HG03571 (cell line): ENCODE results near the gene SPR.
"Not testable (repeated sequence)": the region's sequence is repeated elsewhere in the genome, so short reads cannot be mapped to it uniquely, and the experiment has no call there.

Source experiments
- ATAC-seq: cut with Tn5 transposase; IDR thresholded peaks from one replicate; pipeline ENCODE4 v1.9.1; 2021; ENCODE audit not compliant: unreplicated experiment

The SPR gene

DNA sequence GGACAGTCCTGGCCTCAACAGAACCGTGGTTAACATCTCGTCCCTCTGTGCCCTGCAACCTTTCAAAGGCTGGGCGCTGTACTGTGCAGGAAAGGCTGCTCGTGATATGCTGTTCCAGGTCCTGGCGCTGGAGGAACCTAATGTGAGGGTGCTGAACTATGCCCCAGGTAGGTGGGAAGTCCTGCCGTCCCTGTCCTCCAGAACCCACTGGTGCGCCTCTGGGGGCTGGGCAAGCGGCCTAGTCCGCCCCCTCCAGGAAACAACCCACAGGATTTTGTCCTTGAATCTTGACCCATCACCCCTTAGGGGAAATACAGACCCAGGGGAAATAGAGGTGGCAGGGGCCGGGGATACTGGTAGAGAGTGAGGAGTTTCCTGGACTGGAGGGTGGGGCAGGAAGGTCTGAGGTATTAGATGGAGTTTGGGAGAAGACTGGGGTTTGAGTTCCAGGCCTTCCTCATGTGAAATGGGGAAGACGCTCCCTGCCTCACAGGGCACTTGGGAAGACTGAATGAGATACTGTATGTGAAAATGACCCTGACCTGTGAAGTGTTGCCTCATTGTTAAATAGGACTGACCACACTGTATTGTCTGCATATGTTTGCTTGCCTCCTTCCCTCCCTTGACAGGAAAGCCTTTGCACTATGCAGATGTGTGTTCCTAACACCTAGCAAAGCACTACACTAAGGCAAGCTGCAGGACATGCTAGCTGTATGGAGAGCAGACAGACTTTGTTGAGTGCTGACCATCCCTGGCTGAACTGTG is 1.4 kb downstream of the SPR start:
- no peak for ATAC-seq

DNA sequence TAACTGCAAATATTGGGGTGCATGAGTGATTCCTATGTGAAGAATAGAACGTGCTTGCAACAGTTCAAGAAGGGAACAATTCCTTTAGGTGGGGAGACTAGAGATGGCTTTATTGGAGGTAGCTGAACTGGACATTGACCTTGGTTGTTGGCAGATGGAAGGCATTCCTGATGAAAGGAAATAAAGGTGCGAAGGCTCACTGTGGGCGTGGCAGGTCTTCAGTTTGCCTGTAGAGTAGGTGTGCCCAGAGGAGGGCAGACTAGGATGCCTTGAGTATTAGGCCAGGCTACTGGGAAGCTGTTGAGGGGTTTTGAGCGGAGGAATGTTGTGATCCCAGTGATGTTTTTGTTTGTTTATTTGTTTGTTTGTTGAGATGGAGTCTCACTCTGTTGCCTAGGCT is 2.8 kb downstream of the SPR start:
- no peak for ATAC-seq

DNA sequence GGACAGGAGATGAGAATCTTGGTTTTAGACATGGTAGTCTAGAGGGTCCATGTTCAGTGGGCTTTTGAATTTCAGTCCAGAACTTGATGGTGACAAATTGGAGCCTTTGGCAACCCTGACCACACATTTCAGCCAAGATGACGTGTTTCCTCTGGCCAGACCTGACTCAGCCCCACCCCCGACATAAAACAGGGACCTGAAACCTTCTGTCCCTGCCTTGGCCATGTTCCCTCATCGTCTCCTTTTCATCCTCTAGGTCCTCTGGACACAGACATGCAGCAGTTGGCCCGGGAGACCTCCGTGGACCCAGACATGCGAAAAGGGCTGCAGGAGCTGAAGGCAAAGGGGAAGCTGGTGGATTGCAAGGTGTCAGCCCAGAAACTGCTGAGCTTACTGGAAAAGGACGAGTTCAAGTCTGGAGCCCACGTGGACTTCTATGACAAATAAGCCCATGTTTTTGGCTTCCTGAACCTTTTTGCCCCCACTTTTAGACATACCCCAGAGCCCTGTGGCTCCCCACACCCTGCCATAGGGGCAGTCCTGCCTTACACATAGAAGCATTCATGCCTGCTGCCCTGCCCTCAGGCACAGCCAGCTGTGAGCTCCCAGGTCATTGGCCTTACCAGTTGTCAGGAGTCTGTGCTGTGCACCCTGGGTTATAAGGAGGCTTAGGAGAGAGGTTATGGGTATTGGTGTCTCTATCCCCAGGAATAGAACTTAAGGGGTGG is 4.0 kb downstream of the SPR start:
- no peak for ATAC-seq

DNA sequence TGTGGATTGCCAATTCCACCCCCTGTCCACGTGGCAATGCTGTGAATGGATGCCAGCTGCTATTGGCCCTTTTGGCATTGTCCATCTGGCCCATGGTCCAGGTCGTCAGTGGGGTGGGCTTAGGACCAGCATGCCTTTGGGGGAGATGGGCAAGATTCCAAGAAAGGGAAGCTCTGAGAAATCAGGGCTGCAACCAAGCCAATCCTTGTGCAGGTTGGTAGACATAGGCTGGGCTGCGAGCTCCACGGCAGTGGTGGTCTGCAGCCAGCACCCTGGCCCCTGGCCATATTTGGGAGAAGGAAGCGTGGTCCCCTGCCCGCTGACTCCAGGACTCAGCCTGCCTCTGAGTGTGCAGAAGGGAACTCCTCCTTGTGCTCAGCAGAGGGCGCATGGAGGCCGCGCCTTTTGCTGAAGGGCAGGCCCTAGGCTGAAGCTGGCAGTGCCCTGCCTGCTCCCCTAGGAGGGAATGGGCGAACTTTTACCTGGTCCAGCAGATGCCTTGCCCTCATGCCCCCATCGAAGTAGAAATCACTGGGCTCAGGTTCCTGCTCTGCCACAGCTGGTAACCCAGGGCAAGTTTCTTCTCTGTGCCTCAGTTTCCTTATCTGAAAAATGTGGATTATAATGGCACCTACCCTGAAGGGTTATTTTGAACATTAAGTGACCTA is 5.4 kb downstream of the SPR start:
- peak; percentile 68 for ATAC-seq

DNA sequence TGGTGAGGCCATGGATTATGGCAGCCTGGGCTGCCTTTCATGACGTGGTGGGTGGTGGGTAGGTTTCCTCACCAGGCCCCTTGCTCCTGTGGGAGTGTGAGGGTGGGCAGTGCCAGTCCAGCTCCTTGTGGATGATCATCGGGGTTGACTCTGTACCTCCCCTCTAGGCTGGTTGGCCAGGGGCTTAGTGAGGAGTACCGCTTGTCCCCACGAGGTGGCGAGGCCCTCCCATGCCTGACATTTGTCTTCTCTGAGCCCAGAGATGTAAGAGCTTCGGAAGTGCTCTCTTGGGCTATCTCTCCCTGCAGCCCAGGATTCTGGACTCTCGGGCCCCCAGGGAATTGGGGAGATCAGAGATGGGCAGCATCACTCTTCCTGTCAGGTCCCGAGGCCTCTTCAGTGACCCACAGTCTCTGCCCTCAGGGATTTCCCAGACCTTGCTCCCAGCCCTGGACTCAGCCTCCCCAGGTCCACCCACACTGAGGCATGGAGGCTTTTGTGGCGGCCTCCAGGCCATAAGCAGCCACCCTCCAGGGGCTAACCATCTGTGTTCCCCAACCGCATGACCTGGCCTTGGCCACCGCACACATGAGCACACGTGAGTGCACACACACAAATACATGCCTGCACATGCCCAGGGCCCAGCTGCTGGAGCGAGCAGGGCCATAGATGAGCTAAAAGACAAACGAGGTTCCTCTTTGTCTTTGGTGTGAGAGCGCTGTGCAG is 6.5 kb downstream of the SPR start:
- peak; percentile 53 for ATAC-seq

DNA sequence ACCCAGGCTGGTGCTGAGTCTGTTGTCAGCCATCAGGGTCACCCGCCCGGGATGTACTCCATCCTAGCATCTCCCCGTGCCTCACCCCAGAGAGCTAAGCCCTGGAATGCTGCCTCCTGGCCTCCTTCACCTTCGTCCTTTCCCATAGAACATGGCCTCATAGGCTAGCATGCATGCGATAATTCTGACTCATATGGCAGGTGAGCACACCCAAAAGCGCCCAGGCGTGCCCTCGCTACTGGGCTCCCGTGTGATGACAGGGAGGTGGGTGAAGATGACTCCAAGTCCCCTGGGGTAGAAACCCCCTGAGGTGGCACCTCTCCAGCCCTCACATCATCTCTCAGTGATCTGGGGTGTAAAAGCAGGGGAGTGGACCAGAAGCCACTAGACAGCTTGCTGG is 7.3 kb downstream of the SPR start:
- no peak for ATAC-seq

DNA sequence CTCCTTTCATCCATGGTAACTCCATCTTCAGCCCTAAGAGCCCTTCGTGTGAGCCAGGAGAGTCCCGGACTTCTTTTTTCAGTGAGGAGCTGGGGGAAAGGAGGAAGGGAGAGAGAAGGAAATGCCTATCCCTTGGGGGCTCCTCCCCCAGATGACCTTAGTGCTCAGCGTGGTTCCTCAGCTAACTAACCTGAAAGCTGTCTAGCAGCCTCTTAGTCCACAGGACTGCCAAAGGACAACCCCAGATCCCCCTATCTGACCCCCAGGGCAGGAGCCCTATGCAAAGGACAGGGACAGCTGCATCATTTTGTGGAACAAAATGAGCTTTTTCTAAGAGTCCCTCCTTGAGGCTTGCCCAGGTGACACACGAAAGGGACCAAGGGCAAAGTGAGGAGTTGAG is 7.9 kb downstream of the SPR start:
- no peak for ATAC-seq

DNA sequence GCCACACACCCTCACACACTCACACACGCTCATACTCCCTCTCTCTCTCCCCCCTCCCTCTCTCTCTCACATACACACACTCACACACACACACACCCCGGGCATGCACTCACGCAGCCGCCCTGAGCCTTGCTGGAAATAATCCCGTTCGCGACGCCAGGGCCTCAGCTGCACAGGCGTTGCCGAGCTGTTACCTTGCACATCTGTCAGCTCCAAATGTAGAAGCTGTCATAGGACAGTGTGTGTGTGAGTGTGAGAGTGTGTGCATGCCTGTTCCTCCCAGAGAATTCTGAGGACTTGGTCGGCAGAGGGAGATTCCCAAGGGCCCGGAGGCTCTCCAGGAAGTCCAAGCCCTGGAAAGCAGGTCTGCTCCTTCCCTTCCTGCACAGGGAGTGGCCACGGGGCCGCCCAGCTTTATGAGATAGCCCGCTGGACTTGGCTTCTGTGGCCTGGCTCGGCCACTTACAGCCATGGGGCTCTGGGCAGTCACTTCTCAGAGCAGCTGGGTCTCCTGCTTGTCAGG is 8.6 kb downstream of the SPR start:
- no peak for ATAC-seq

DNA sequence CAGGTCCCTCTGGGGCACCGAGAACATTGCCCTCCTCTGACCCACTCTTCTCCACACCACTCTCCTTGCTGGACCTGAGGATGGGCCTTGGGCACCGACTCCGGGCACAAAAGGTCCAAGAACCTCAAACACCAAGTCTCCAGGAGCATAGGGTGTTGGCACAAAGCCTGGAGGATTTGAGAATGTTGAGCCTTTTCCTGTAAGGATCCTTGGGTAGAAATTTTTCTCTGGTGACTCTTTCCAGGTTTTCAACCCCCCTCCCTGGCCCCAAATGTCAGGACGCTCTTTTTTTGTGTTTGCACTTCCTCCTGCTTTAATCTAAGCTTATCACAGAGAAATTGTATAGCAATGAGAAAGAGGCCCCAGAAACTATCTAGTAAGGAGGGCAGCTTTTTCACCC is 9.2 kb downstream of the SPR start:
- no peak for ATAC-seq

DNA sequence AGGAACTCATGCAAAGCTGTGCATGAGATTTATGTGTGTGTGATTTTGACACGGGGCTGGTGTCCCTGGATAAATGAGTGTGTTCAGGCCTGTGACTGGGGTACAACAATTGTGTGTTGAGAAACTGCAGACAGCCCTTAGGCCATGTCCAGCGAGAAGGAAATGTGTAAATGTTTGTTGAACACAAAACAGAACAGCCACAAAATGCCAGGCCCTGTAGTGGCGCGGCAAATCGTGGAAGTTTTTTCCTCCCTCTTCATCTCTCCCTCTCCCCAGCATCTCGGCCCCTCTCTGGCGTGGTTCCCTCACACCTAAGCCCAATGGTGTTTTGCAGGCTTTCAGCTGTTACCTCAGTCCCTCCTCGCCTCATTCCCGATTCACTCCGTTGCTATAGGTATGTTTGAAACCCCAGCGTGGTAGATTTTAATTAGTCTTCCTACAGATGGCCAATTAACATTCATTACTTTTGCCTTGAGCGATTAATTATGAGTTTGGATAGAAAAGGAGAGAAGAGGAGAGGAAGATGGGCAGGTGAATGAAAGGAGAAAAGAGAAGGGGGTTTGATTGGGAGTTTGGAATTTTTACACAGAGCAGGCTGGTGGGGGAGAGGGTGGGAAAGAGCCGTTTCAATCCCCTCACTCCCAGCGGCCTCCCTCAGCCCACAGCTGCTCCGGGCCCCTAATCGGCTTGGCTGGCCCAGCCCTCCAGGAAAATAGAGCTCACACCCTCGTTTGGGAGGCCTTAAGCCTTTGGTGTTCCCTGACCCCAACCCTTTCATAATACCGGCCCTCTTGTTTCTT is 10.8 kb downstream of the SPR start:
- no peak for ATAC-seq

DNA sequence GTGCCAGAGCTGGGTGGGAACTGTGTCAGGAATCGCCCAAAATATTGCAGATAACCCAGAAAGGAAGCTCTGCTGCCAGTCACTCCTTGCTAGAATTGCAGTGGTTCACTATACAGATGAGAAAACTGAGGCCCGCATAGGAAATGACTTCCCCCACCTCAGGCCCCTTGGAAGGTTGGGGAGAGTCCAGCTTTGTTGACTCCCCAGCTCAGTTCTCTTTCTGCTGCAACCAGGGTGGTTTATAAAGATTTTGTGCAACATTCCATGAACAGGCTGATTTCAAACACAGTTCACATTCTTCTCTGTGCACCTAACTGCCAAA is 11.3 kb downstream of the SPR start:
- no peak for ATAC-seq

DNA sequence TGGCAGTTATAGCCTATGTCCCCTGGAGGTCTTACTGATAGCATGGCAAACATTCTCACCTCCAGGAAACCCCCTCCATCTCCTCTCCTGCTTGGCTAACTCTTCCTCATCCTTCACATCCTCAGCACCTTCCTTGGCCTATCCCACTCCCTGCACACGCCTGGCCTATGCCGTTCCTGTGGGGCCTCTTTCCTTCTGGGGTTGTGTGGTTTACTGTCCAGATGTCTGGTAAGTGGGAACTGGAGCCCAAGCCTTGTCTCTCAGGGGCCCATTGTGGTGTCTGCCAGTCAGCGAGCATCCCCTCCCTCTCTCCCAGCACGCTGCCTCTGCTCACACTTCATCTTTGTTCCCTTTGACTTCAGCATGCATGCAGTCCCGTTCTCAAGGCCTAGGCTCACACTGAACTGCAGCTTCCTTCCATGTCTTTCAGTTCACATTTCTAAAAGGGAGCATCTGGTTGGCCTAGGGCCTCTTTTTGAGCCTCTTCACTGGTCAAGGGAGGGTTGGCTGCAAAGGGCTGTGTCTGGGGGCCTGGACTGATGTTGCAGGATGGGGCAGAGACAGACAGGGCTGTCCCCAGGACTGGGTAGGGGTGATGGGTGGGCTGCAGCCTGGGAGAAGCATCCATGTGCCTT is 13.1 kb downstream of the SPR start:
- ATAC-seq, result no peak

DNA sequence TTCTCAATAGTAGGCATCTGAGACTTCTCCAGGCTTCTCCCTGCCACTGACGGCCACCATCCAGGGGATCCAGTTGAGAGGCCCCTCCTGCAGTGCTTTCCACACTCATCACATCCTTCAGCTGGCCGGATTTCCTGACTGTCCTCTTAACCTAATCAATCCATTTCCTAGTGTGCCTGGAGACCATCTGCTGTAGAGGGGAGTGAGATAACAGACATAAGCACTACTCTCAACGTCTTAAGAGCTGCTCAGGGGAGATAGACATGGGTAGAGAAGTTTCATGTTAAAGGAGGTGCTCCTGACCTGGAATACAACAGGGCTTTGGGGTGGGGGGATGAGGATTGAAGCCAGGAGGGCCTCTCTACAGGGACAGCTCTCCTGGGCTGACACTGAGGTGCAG is 14.2 kb downstream of the SPR start:
- ATAC-seq, result no peak

DNA sequence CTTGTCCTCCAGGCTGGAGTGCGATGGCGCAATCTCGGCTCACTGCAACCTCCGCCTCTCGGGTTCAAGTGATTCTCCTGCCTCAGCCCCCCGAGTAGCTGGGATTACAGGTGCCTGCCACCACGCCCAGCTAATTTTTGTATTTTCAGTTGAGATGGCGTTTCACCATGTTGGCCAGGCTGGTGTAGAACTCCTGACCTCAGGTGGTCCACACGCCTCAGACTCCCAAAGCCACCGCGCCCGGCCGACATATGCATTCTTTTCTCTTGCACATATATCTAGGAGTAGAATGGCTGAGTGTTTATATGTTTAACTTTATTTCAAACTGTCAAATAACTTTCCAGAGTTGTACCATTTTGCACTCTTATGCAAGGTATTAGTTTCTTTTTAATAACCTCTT is 20.2 kb downstream of the SPR start:
- not testable (repeated sequence) for ATAC-seq

DNA sequence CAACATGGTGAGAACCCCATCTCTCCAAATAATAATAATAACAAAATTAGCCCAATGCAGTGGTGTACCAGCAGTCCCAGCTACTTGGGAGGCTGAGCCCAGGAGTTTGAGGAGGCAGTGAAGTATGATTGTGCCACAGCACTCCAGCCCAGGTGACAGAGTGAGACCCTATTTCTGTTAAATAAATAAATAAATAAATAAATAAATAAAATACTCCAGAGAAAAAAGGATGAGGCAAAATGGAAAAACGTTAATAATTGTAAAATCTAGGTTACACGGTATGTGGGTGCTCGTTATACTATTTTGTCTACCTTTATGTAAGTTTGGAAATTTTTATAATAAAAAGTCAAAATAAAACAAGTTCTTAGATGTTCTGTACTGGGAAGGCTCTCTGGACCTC is 21.5 kb downstream of the SPR start:
- ATAC-seq, result no peak

DNA sequence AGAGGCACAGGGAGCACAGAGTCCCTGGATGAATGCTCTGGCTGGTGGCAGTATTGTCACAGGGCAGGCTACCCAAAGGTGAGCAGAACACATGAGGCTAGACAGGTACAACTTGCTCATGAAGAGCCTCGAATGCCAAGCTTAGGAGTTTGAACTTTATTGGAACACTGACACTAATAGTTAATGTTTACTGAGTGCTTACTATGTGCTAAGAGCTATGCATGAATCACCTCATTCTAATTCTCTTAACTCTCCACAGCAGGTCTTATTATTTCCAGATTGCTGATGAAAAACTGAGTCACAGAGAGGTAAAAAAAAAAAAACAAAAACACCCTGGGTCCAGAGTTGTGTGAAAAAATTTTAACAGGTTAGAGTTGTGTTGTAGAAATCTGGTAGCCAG is 24.0 kb downstream of the SPR start:
- ATAC-seq, result no peak

DNA sequence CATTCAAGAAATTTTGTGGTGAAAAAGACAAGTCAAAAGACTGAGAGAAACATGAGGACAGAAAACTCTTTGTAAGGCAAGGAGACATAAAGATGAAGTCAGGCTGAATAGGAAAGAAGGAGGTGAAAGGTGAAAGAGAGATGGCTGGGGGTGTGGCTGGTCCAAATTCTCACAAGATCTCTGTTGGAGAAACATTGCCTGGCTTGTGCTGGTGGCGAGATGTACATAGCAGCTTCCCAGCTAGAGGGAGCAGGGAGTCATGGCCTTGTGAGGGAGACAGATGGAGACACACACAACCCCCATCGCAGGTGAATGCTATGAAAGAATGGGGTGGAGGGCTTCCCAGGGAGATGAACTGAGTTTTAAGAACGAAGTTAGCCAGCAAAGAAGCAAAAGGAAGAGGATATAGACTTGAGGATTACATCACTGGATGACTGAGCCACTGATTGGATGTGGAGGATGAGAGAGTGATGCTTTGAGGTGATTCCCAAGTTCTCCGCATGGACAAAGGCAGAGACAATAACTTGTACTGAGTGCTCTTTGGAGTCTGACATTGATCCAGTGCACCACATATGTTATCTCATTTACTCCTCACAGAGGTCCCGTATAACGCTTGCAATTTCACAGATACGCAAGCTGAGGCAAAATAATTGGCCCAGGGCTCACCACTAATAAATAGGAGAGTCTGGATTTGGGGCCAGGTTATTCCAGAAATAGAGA is 26.4 kb downstream of the SPR start:
- no peak for ATAC-seq

DNA sequence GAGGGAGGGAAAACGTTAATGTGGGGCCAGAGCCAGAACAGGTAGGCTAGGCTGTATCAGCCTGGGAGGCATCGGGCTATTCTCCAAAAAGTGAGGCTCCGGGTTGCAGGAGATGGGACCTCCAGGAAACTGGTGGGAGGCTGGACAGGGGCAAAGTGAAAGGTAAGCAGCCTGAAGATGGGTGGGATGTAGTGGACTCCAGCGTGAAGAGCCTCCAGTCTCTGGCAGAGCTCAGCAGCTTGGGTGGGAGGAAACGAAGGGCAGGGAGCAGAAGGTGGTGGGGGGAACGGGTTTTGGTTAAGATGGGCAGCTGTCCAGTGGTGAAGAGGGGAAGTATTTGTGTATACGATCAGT is 27.0 kb downstream of the SPR start:
- no peak for ATAC-seq

DNA sequence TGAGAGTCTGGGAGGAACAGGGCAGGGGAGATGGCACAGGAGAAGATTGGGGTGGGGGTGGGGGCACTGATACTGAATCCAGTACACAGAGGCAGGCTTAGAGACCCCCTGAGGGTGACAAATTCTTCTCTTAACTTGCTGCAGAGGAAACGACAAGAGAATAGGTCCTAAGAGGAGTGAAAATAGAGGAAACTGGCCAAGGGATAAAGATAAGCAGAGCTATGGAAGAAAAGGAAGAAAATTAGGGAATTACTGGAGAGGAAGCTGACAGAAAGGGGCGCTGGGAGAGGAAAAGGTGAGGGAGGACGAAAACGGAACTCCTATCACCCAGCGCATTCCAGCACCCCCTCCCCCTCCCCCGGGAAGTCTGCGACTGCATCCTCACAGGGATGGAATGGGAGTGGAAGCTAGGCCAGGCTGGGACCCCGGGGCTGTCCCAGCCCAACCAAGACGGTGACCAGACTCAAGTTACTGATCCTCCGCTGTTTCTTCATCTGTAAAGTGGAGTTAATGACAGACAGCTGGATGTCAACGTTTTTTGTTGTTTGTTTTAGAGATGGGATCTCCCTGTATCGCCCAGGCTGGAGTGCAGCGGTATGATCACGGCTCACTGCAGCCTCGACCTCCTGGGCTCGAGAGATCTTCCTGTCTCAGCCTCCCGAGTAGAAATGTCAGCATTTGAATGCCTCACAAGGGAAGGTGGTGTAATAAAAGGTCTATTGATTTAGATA is 27.5 kb downstream of the SPR start:
- no peak for ATAC-seq
